Suppressor macrophage treated with lipopolysaccharide for 4 hours (primary cell): ENCODE data around the gene RUNDC1.

Source experiments
- DNase-seq: peaks from one replicate; pipeline ENCODE4 v3.0.0-alpha.2; 2020

RUNDC1 gene

GRCh38 chr17:43020030-43020621 lies 39.8 kb downstream of the RUNDC1 start:
- DNase-seq = no peak

DNA sequence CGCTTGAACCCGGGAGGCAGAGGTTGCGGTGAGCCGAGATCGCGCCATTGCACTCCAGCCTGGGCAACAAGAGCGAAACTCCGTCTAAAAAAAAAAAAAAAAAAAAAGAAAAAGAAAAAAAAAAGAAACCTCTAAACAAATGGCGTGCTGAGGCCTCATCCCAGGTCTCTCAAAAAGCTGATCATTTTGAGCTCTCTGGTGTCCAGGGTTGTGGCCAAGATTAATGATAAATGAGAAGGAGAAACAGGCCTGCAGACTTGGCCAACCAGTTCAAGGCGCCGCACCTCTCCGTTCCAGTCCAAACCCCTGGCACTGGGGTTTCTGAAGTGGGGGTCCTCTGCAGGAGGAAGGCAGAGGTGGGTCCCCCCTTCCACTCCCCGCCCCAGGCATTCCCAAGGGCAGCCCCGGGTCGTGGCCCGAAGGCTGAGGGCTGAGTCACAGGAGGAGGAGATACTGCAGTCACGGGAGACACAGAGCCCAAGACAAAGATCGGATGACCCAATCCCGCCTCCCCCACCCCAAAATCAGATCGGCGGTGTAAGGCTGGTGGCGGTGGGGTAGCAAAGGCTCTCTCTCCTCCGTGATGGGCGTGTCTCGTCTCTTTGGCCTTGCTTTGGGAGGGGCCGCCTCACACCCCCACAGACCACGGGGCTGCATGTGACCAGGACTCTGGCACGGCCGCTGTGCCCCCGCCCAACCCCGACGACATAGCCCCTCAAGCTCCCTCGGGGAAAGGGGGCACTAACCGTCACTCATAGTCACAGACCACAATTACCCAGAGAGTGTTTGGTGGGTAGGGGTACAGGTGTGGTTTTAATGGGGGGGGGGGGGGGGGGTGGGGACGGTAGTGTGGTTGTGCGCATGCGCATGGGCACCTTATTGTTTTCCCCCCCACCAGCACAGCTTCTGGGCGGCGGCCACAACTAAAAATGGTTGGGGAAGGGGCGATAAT lies 40.7 kb downstream of the RUNDC1 start:
- peak; percentile 83 for DNase-seq

DNA sequence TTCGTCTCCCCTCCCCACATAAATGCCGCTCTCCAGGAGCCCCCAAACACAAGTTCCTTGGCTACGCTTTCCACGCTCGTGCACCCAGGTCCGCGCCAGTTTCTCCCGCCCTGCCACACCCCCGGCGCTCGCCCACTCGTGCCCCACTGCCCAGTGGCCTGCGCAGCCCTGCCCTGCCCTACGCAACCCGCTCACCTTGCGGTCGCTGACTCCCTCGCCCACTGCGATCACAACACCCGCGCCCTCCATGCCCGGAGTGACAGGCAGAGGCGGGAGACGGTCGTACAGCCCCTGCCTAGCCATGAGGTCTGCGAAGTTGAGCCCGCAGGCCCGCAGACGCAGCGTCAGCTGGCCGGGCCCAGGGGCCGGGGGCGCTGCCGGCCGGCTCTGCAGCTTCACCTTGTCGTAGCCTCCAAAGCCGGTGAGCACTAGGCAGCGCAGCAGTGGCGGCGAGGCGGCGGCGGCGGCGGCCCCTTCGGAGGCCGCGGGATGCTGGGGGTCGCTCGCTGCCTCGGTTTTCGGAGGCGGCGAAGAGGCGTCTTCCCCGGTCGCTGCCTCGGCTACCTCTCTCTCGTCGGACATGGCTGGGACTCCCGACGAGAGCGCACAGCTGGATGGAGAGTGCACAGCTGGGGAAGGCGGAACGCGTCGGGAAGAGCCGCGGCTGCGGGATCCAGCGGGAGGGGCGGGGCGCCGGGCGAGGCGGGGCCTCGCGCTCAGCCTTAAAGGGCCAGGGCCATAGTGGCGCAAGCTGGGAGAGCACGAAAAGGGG lies 41.6 kb downstream of the RUNDC1 start, which contains the start of gene VAT1:
TSS of gene VAT1 (minus strand) at position 645 of the 772 bp plus-strand sequence. CDS start at position 582, 63 bp downstream.
- DNase-seq = peak; percentile 87

DNA sequence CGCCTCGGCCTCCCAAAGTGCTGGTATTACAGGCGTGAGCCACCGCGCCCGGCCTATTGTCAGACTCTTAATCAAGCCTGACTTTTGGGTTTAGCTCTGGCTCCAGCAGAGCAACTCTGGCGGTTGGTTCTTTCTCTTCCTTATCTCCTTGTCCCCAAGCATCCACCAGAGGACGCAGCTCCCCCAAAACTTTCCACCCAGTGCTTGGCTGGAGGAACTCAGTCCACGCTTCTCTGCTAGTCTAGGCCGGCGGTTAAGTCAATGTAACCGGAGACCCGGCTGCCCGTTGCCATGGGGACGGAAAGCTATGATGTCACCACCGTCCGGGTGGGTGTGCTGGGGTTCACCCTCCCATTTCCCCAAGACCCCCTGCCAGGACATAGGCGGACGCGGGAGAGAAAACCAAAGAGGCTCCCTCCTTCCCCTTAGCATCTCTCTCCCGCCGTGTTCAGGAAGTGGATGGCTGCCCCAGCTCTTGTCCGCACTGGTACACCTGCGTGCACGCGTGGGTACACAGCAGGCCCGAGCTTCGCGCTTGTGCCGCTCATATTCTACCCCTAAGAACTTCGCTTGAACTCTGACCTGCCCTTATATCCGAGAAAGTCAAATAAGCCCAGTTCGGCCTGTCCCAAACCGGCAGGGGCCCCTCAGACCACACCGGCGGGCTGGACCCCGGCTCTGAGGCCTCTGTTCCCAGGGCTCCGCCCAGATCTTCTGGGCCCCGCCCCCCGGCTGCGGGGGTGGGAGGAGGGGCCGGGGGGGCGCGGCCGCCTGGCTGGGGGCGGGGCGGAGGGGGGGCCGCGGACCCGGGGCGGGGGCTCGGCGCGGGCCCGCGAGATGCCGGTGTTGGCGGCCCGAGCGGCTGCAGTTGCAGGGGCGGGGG lies 44.3 kb downstream of the RUNDC1 start, which contains the start of gene RND2:
TSS of gene RND2 (plus strand) at position 825 of the 883 bp plus-strand sequence. CDS start 117 bp downstream, outside the sequence.
- peak; percentile 85 for DNase-seq

DNA sequence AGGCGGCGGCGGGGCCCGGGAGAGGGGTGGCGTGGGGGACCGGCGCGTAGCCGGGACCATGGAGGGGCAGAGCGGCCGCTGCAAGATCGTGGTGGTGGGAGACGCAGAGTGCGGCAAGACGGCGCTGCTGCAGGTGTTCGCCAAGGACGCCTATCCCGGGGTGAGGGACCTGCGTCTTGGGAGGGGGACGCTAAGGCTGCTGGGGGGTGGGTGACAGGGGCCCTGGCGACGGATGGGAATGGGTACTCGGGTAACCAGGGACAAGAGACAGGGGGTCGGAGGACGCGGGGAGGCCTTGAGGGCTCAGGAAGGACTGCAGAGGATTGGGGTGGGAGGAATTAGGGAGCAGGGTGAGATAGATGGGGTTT lies 44.9 kb downstream of the RUNDC1 start:
- DNase-seq = no peak

DNA sequence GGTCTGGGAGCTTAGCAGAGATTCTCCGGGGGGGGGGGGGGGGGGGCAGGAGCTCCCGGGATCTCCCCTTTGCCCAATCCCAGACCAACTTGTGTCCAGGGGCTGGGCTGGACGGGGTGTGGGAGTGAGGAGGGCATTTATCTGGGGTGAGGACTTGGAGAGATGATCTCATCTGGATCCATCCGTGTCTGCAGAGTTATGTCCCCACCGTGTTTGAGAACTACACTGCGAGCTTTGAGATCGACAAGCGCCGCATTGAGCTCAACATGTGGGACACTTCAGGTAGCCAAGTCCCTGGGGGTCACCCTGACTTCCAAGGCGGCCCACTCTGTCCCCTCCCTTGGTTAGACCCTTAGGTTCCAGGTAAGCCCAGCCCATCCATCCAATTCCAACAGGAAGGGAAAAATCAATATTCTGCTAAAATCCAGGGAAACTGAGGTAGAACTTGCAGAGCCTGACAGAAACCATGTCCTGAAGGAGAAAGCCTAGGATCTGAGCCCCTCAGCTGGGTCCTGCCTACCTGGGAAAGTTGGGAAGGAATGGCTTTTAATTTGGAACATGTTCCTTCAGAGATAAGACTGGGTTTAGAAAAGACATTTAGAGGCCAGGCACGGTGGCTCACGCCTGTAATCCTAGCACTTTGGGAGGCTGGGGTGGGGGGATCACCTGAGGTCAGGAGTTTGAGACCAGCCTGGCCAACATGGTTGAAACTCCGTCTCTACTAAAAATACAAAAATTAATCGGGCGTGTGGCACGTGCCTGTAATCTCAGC lies 45.6 kb downstream of the RUNDC1 start:
- DNase-seq = no peak

- no peak for DNase-seq
These were observed 46.2 kb downstream of the RUNDC1 start for GRCh38 chr17:43026595-43026994.

DNA sequence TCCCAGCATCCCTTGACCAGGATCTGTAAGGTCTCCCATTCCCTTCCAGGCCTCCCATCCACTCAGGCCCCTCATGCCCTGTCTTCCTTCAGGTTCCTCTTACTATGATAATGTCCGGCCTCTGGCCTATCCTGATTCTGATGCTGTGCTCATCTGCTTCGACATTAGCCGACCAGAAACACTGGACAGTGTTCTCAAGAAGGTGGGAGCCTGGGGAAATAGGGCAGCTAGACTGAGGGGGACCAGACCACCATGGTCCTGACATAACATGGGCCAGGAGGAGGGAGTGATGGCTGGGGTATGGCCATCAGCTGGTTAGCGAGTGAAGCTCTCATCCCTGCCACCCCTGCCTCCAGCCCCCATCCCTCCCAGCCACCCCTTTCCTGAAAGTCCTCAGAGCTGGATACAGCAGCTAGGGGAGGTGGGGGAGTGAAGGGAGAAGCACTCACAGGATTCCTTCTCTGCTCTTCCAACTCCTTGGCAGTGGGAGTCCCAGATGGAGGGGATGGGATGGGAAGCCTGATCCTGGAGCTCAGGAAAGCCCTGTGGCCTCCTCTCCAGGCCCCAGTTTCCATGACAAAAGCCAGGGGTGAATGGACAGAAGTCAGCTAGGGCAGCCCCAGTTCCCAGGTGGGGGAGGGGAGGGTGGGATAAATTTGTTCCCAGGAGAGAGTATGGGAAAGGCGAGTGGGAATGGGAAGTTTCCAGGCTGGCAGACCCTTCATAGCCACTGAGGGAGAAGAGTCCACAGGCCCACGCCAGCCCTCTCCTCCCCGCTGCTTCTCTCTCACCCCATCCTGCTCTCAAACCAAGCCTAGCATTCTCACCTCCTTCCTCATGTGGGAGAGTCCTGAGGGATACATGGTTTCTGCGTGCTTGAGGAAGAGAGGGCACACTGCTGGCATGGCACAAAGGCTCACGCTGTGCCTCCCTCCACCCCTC lies 47.0 kb downstream of the RUNDC1 start:
- DNase-seq = no peak

DNA sequence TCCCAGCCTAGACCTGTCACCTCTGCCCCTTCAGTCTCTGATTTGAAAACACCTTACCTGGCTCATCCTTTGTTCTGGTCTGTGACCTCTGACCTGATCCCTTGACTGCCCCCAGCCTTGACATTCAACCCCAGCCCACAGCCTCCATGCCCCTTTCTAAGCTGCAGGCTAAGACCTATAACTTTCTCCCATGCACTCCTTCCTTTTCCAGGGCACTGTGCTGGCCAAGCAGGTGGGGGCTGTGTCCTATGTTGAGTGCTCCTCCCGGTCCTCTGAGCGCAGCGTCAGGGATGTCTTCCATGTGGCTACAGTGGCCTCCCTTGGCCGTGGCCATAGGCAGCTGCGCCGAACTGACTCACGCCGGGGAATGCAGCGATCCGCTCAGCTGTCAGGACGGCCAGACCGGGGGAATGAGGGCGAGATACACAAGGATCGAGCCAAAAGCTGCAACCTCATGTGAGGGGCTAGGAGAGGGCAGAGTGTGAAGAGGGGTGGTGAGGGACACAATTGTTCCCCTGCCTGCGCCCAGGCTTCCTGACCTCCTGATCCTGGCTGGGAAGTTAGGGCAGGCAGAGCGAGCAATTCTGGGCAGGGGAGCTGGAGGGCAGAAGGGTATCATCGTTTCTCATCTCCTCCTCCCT lies 48.0 kb downstream of the RUNDC1 start:
- no peak for DNase-seq

DNA sequence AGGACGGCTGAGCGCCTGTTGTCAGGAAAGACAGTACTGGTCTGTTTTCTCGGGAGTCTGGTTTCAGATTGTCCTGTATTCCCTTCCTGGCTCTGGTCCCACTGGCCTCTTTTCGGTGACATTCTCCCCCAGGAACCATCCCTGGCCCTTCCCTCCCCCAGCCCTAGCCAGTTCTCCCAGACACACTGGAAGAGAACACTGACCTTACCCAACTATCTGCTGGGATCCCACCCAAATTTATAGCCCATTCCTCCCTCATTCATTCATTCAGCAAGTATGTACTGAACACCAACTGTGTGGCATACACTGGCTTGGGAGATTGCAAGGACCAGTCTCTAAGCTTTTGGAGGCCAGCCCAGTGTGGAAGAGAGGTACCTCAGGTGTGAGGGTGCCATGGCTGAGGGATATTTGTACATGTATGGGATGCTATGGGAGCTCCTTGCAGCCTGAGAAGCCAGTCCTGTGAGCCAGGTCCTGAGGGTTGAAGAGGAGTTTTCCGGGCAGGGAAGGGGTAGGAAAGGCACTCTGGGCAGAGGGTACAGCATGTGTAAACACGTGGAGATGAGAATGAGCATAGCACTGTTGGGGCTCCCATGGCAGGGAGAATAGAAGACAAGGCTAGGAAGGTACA lies 49.9 kb downstream of the RUNDC1 start:
- no peak for DNase-seq

- DNase-seq = no peak
These were observed 51.3 kb downstream of the RUNDC1 start for GRCh38 chr17:43031666-43032065.

DNA sequence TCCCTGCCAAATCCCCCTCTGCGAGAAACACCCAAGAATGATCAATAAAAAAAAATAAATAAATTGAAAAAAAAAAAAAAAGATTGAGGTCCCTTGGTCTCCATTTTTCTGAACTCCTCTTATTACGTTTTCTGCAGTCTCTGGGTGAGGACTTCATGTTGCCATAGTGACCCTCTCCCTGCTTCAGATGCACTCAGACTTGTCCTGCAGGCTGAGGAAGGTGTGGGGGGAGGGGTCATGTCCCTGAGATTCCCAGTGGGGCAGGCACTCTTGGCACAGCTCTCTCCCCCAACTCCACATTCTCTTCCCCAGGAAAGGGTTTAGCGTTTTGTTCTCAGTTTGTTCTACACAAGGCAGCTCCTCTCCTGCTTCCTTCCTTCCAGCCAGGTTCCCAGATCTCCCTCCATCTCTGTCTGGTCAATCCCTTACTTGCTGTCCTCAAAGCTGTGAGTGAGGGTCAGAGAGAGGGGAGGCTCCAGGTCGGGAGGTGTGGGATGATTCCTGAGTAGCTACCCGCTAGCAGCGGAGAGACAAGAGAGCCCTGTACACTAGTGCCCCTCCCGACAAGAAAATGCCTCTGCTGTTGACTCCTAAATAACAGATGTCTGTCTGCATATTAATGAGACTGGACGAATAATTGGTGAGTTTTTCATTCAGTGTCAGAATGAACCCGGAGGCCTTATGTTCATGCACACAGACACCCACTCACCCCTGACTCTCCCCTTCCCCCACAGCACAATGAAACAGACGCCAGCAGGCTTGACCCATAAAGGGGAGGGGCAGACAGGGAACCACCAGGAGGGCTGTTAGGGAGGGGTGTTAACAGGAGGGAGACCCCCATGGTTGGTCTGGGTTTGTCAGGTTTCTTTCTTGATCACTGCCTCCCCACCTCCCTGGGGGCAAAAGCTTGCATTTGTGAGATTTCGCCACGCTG lies 53.9 kb downstream of the RUNDC1 start:
- no peak for DNase-seq

DNA sequence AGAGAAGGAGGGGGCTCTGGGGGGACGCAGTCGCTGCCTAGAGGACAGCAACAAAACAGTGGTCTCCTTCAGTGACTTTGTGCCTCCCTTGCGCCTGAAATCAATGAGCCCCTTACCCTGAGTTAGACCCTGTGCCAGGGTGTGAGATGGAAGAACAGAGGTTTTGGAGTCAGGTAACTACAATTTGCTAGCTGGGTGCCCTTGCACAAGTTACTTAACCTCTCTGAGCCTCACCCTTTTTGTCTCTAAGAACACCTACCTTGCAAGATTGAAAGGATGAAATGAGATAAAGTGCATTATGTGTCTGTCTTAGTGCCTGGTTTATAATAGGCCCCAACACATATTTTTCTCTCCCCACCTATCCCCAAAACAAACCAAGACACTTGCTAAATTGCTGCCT lies 54.5 kb downstream of the RUNDC1 start:
- no peak for DNase-seq

GRCh38 chr17:43039646-43040045 lies 59.3 kb downstream of the RUNDC1 start:
- no peak for DNase-seq

DNA sequence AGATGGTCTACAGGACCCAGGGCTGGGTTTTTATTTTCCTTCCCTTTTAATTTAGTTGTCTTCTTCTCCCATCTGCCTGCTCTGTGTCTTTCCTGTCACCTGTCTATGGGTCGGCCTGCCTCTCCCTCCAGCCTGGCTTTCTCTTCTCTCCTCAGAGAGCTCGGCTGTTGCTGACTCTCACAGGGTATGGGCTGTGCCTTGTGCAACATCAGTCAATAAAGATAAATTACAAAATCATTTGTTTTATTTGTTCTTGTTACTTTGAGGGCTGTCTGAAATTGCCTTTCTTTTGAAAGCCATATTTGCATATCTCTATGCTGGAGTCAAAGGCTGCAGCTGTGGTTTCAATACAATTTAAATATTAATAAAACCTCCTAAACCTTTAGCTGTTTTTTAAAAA lies 60.3 kb downstream of the RUNDC1 start:
- DNase-seq = no peak

DNA sequence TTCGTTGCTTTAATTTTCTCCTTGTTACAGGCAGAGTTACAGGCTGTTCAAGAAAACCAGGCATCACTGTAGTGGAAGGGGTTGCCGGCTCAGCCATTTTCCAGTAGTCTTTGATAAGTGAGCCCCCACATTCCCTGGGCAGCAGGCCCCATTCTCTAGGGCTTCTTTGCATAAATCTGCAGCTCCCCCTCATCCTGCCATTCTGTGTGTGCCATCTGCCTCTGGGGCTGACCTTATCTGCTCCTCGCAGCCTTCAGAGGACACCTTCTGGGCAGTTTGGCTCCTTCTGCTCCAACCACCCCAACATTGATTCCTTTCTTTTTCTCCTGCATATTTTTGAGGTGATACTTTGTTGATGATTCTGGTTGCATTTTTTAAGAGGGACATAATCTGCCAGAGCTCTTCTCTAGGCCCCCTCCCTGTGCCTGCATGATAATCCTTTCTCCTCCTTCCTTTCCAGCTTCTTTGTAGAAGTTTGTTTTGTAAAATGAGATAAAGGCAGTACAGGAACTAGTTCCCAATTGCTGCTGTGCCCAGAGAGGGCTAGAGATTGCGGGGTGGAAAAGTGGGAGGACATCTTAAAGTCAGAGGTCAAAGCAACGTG lies 61.8 kb downstream of the RUNDC1 start:
- DNase-seq = no peak
